BLaER1 (cell line): ENCODE data around the gene RPUSD1.
A peak's percentile ranks its signal among the peaks of the same experiment; 100 is the strongest.
"Not testable (repeated sequence)": the region's sequence is repeated elsewhere in the genome, so short reads cannot be mapped to it uniquely, and the experiment has no call there.

Source experiments
- H3K27ac ChIP-seq: shearing (Covaris generic); formaldehyde crosslinking; 2 replicates; pipeline ENCODE4 v1.8.1; 2022
- H3K27me3 ChIP-seq: shearing (Covaris generic); formaldehyde crosslinking; 2 replicates; pipeline ENCODE4 v1.8.1; 2022
- H3K36me3 ChIP-seq: shearing (Covaris generic); formaldehyde crosslinking; 2 replicates; pipeline ENCODE4 v1.8.1; 2022
- H3K4me1 ChIP-seq: shearing (Covaris generic); formaldehyde crosslinking; 2 replicates; pipeline ENCODE4 v1.8.1; 2022
- H3K4me2 ChIP-seq: shearing (Covaris generic); formaldehyde crosslinking; 2 replicates; pipeline ENCODE4 v1.8.1; 2022
- H3K4me3 ChIP-seq: shearing (Covaris generic); formaldehyde crosslinking; 2 replicates; pipeline ENCODE4 v1.8.1; 2022
- H3K9ac ChIP-seq: shearing (Covaris generic); formaldehyde crosslinking; 2 replicates; pipeline ENCODE4 v1.8.1; 2022
- H3K9me3 ChIP-seq: shearing (Covaris generic); formaldehyde crosslinking; 2 replicates; pipeline ENCODE4 v1.8.1; 2022
- H4K20me1 ChIP-seq: shearing (Covaris generic); formaldehyde crosslinking; 2 replicates; pipeline ENCODE4 v1.8.1; 2022
- Cebpa-rat ChIP-seq: shearing (Covaris generic); IDR thresholded peaks from 2 replicates; pipeline ENCODE4 v1.8.1; 2022

Gene RPUSD1

GRCh38 chr16:820748-821147, 32.6 kb upstream of the RPUSD1 start:
- no peaks in the 10 kb centered on the region for H3K36me3 ChIP-seq
- H3K4me2 ChIP-seq = peak overlapping the region; percentile 80
- H3K4me1 ChIP-seq = peaks cover 86% of the 10 kb centered on the region
- no peak for TF ChIP-seq Cebpa-rat
- H3K27ac ChIP-seq = peak overlapping the region; percentile 73; the same call in 1 of the 2 replicates
- H3K4me3 ChIP-seq = no peak overlapping the region
- H3K9ac ChIP-seq = peak overlapping the region; percentile 10; the same call in 1 of the 2 replicates
- H3K9me3 ChIP-seq = peaks cover 33% of the 10 kb centered on the region
- no peaks in the 10 kb centered on the region for H4K20me1 ChIP-seq
- H3K27me3 ChIP-seq = no peaks in the 10 kb centered on the region

GRCh38 chr16:820044-820408, 31.8 kb upstream of the RPUSD1 start:
- H3K27ac ChIP-seq = peak overlapping the region; percentile 73
- peaks cover 86% of the 10 kb centered on the region for H3K4me1 ChIP-seq
- peak overlapping the region; percentile 68 for H3K9ac ChIP-seq
- not testable (repeated sequence) for H3K36me3 ChIP-seq, H3K27me3 ChIP-seq, H4K20me1 ChIP-seq
- peak overlapping the region; percentile 32; the same call in 1 of the 2 replicates for H3K4me3 ChIP-seq
- H3K9me3 ChIP-seq = peaks cover 33% of the 10 kb centered on the region
- H3K4me2 ChIP-seq = peak overlapping the region; percentile 80

- Histone ChIP-seq H3K27me3 (no peaks in the 10 kb centered on the region), H3K4me2 (peak overlapping the region; percentile 80), H4K20me1 (no peaks in the 10 kb centered on the region), H3K4me1 (peaks cover 86% of the 10 kb centered on the region), H3K36me3 (no peaks in the 10 kb centered on the region), H3K4me3 (peak overlapping the region; percentile 32; the same call in 1 of the 2 replicates), H3K9me3 (peaks cover 33% of the 10 kb centered on the region), H3K27ac (peak overlapping the region; percentile 73), H3K9ac (peak overlapping the region; percentile 68)
- TF ChIP-seq Cebpa-rat = no peak
Measured at GRCh38 chr16:819336-820043, 31.3 kb upstream of the RPUSD1 start.

- no peak for TF ChIP-seq Cebpa-rat
- H3K4me3 ChIP-seq = no peak overlapping the region
- H3K9ac ChIP-seq = no peak overlapping the region
- H3K4me1 ChIP-seq = peaks cover 86% of the 10 kb centered on the region
- peaks cover 28% of the 10 kb centered on the region for H3K9me3 ChIP-seq
- H4K20me1 ChIP-seq = no peaks in the 10 kb centered on the region
- no peak overlapping the region for H3K27ac ChIP-seq
- H3K36me3 ChIP-seq = no peaks in the 10 kb centered on the region
- H3K27me3 ChIP-seq = peaks cover under 1% of the 10 kb centered on the region; the same call in 1 of the 2 replicates
- peak overlapping the region; percentile 80 for H3K4me2 ChIP-seq
Measured at GRCh38 chr16:818592-818991, 30.4 kb upstream of the RPUSD1 start.

GRCh38 chr16:818132-818531, 30.0 kb upstream of the RPUSD1 start:
- no peaks in the 10 kb centered on the region for H3K36me3 ChIP-seq
- no peak overlapping the region for H3K4me3 ChIP-seq
- TF ChIP-seq Cebpa-rat = no peak
- H3K4me2 ChIP-seq = no peak overlapping the region
- peaks cover 88% of the 10 kb centered on the region for H3K4me1 ChIP-seq
- H4K20me1 ChIP-seq = no peaks in the 10 kb centered on the region
- peaks cover 24% of the 10 kb centered on the region; the same call in 1 of the 2 replicates for H3K9me3 ChIP-seq
- no peak overlapping the region for H3K9ac ChIP-seq
- no peak overlapping the region for H3K27ac ChIP-seq
- H3K27me3 ChIP-seq = peaks cover 5% of the 10 kb centered on the region

- no peaks in the 10 kb centered on the region for H4K20me1 ChIP-seq
Measured at GRCh38 chr16:817001-817906, 29.1 kb upstream of the RPUSD1 start.

GRCh38 chr16:815861-816260, 27.7 kb upstream of the RPUSD1 start:
- no peaks in the 10 kb centered on the region; the same call in 1 of the 2 replicates for H4K20me1 ChIP-seq
- no peak overlapping the region for H3K9ac ChIP-seq
- peaks cover 25% of the 10 kb centered on the region for H3K27me3 ChIP-seq
- H3K4me2 ChIP-seq = peak overlapping the region; percentile 77
- H3K27ac ChIP-seq = no peak overlapping the region
- peaks cover 22% of the 10 kb centered on the region; the same call in 1 of the 2 replicates for H3K9me3 ChIP-seq
- no peak overlapping the region for H3K4me3 ChIP-seq
- no peak for TF ChIP-seq Cebpa-rat
- peaks cover 70% of the 10 kb centered on the region for H3K4me1 ChIP-seq
- no peaks in the 10 kb centered on the region for H3K36me3 ChIP-seq

More at GRCh38 chr16:817001-817906, 29.1 kb upstream of the RPUSD1 start:
- TF ChIP-seq Cebpa-rat = no peak
- Histone ChIP-seq H3K4me2 (peak overlapping the region; percentile 77), H3K36me3 (no peaks in the 10 kb centered on the region), H3K4me3 (no peak overlapping the region), H3K9me3 (peaks cover 22% of the 10 kb centered on the region; the same call in 1 of the 2 replicates), H3K4me1 (peaks cover 83% of the 10 kb centered on the region), H3K27ac (no peak overlapping the region), H3K27me3 (peaks cover 14% of the 10 kb centered on the region), H3K9ac (no peak overlapping the region)

- Histone ChIP-seq H3K27ac (no peak overlapping the region), H3K9ac (no peak overlapping the region), H3K4me3 (no peak overlapping the region), H3K36me3 (no peaks in the 10 kb centered on the region), H3K4me2 (peak overlapping the region; percentile 77), H3K9me3 (peaks cover 22% of the 10 kb centered on the region; the same call in 1 of the 2 replicates), H3K4me1 (peaks cover 65% of the 10 kb centered on the region), H4K20me1 (no peaks in the 10 kb centered on the region; the same call in 1 of the 2 replicates), H3K27me3 (peaks cover 34% of the 10 kb centered on the region)
- no peak for TF ChIP-seq Cebpa-rat
Measured at GRCh38 chr16:814974-815373, 26.8 kb upstream of the RPUSD1 start.

- Histone ChIP-seq H3K9ac (no peak overlapping the region), H3K27me3 (peaks cover 44% of the 10 kb centered on the region), H3K4me2 (peak overlapping the region; percentile 77), H3K9me3 (peaks cover 22% of the 10 kb centered on the region), H3K27ac (no peak overlapping the region), H4K20me1 (no peaks in the 10 kb centered on the region; the same call in 1 of the 2 replicates), H3K4me1 (peaks cover 65% of the 10 kb centered on the region), H3K4me3 (no peak overlapping the region), H3K36me3 (no peaks in the 10 kb centered on the region)
- TF ChIP-seq Cebpa-rat = no peak
Measured at GRCh38 chr16:813916-814412, 25.8 kb upstream of the RPUSD1 start.
